ENCODE data around the gene DHX57.

The DHX57 gene

GRCh38 chr2:38875576-38876367 lies at the start of gene DHX57, which contains the start of gene MORN2:
Gene DHX57, minus strand, starts transcription at chr2:38875934. Its CDS starts 7,529 bp downstream, at chr2:38868405.
Gene MORN2, plus strand, starts transcription at chr2:38875976.
- peak; percentile 86 for DNase-seq (ENCODE audit: low spot score)

- no peak for DNase-seq (ENCODE audit: low spot score)
Observed at GRCh38 chr2:38922902-38923301, 47.2 kb upstream of the DHX57 start.

GRCh38 chr2:38922389-38922788 lies 46.7 kb upstream of the DHX57 start:
- no peak for DNase-seq (ENCODE audit: low spot score)

GRCh38 chr2:38912619-38913018 lies 36.9 kb upstream of the DHX57 start:
- DNase-seq (ENCODE audit: low spot score), result no peak

- DNase-seq (ENCODE audit: low spot score), result no peak
Observed at GRCh38 chr2:38911191-38911590, 35.5 kb upstream of the DHX57 start.

GRCh38 chr2:38909872-38910271 lies 34.1 kb upstream of the DHX57 start:
- DNase-seq (ENCODE audit: low spot score), result no peak

GRCh38 chr2:38907743-38908562 lies 32.2 kb upstream of the DHX57 start:
- DNase-seq (ENCODE audit: low spot score), result peak; percentile 23

GRCh38 chr2:38907242-38907641 lies 31.5 kb upstream of the DHX57 start:
- no peak for DNase-seq (ENCODE audit: low spot score)

GRCh38 chr2:38905251-38905650 lies 29.5 kb upstream of the DHX57 start:
- DNase-seq (ENCODE audit: low spot score), result no peak

- DNase-seq (ENCODE audit: low spot score), result no peak
Observed at GRCh38 chr2:38900726-38901125, 25.0 kb upstream of the DHX57 start.

- DNase-seq (ENCODE audit: low spot score), result no peak
Observed at GRCh38 chr2:38898256-38898655, 22.5 kb upstream of the DHX57 start.

GRCh38 chr2:38892819-38893218 lies 17.1 kb upstream of the DHX57 start:
- DNase-seq (ENCODE audit: low spot score), result peak; percentile 10

- DNase-seq (ENCODE audit: low spot score), result no peak
Observed at GRCh38 chr2:38889575-38889974, 13.8 kb upstream of the DHX57 start, which contains the start of gene ARHGEF33. Gene ARHGEF33, plus strand, starts transcription at chr2:38889875. Its CDS starts 29,573 bp downstream, at chr2:38919448.

GRCh38 chr2:38889045-38889444 lies 13.3 kb upstream of the DHX57 start:
- no peak for DNase-seq (ENCODE audit: low spot score)

- DNase-seq (ENCODE audit: low spot score), result no peak
Observed at GRCh38 chr2:38887902-38888554, 12.3 kb upstream of the DHX57 start.

- no peak for DNase-seq (ENCODE audit: low spot score)
Observed at GRCh38 chr2:38887347-38887746, 11.6 kb upstream of the DHX57 start.

- no peak for DNase-seq (ENCODE audit: low spot score)
Observed at GRCh38 chr2:38886063-38886462, 10.3 kb upstream of the DHX57 start.

- peak; percentile 2 for DNase-seq (ENCODE audit: low spot score)
Observed at GRCh38 chr2:38876407-38876806, 673 bp upstream of the DHX57 start.

GRCh38 chr2:38875227-38875575 lies 533 bp downstream of the DHX57 start:
- peak; percentile 3 for DNase-seq (ENCODE audit: low spot score)

GRCh38 chr2:38873763-38874162 lies 2.0 kb downstream of the DHX57 start:
- DNase-seq (ENCODE audit: low spot score), result no peak

GRCh38 chr2:38871432-38871831 lies 4.3 kb downstream of the DHX57 start:
- no peak for DNase-seq (ENCODE audit: low spot score)

GRCh38 chr2:38866773-38867443 lies 8.8 kb downstream of the DHX57 start:
- peak; percentile 60 for DNase-seq (ENCODE audit: low spot score)
